ENCODE results near the gene BTNL3.
A peak's percentile ranks its signal among the peaks of the same experiment; 100 is the strongest.

BTNL3 gene

GRCh38 chr5:181036816-181037364, 48.2 kb downstream of the BTNL3 start:
- no peak overlapping the region for H3K4me3 ChIP-seq (ENCODE audit: low read depth, low read length)
- no peak for TF ChIP-seq CTCF (IDR thresholded peaks at IDR 0.05; ENCODE audit: insufficient read depth, low read depth, low read length, missing control alignments)
- no peak for DNase-seq (ENCODE audit: low read depth)

GRCh38 chr5:181037365-181037861, 48.8 kb downstream of the BTNL3 start:
- TF ChIP-seq CTCF (IDR thresholded peaks at IDR 0.05; ENCODE audit: insufficient read depth, low read depth, low read length, missing control alignments), result no peak
- DNase-seq (ENCODE audit: low read depth), result peak; percentile 34
- H3K4me3 ChIP-seq (ENCODE audit: low read depth, low read length), result no peak overlapping the region

DNA sequence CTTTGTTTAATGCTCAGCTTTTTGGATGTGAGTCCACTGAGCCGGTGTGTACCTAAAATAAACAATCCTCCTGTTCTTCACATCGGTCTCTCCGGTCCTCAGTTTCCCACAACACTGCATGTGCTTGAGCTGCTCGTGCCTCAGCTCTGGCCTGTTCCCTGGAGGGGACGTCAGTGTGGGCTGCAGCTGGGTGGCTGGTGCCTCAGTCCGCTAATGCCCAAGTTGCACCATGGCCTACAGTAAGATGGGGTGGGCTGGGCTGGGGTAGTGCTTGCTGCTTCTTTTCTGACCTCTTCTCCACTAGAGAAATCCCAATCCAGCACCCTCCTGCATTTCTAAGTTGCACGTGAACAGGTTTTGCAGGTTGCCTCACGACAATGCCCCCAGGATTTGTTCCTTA, 50.8 kb downstream of the BTNL3 start:
- no peak for TF ChIP-seq CTCF (IDR thresholded peaks at IDR 0.05; ENCODE audit: insufficient read depth, low read depth, low read length, missing control alignments)
- no peak for DNase-seq (ENCODE audit: low read depth)

DNA sequence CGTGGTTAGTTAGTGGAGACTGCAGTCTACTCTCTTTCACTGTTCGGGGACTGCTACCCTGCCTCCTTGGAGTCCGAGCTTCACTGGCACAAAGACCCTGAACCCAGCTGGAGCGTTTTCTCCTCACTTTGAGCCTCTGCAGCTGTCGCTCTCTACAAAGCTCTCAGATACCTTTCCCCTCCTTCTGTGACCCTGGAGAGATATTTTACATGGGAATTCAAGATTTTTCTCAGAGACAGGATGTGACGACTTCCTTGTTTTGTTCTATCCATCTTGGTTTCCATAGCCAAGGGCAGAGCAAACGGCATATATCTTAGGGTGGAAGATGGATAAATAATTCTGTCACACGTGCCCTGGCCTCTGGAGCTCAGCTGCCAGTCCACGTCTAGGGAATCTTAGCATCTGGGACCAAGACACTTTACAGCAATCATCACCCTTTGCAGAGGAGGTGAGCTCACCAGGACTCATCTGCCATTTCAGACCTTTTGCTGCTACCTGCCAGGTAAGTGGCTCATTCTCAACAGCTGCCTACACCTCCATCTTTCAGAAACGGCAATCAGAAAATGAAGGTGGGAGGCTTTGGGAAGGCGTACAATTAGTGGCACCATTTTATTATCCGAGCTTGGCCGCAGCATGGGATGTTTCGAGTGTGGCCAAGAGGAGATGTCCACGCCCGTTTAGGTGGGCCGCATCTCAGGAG, 51.4 kb downstream of the BTNL3 start, which contains the start of gene BTNL9:
TSS of gene BTNL9 (plus strand) at position 336 of the 700 bp plus-strand sequence. CDS start 5,224 bp downstream, outside the sequence.
- no peak for DNase-seq (ENCODE audit: low read depth)
- no peak within 1 kb of the TSS for H3K4me3 ChIP-seq (ENCODE audit: low read depth, low read length)
- no peak for TF ChIP-seq CTCF (IDR thresholded peaks at IDR 0.05; ENCODE audit: insufficient read depth, low read depth, low read length, missing control alignments)

More for the DNA sequence above, 50.8 kb downstream of the BTNL3 start:
- H3K4me3 ChIP-seq (ENCODE audit: low read depth, low read length), result no peak overlapping the region

DNA sequence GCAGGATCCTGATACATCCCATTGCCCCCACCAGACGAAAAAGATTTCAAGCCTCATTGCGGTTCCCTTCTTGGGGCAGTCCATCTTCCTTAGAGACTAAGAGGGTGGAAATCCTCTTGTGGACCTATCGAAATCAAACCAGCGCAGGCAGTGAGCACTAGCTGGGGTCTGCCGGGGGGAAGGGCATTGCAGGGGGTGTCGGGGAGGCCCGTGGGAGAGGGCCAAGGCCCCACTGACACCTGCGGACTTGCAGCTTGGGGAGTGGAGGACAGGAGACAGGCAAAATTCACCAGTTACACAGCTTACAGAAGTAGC, 51.9 kb downstream of the BTNL3 start:
- no peak for TF ChIP-seq CTCF (IDR thresholded peaks at IDR 0.05; ENCODE audit: insufficient read depth, low read depth, low read length, missing control alignments)
- DNase-seq (ENCODE audit: low read depth), result no peak
- no peak overlapping the region for H3K4me3 ChIP-seq (ENCODE audit: low read depth, low read length)

- TF ChIP-seq CTCF (IDR thresholded peaks at IDR 0.05; ENCODE audit: insufficient read depth, low read depth, low read length, missing control alignments), result no peak
- no peak for DNase-seq (ENCODE audit: low read depth)
- H3K4me3 ChIP-seq (ENCODE audit: low read depth, low read length), result no peak overlapping the region
Measured at GRCh38 chr5:181041043-181041442, 52.4 kb downstream of the BTNL3 start.

Data from GM12865 (cell line).